ENCODE data around the gene AZGP1. TPM values are rescaled to one million over a fixed set of nuclear protein-coding genes. Genes with fewer than 3 reads are reported as not detected.

AZGP1 gene
- polyA plus RNA-seq, 1 donor (not counting 4 experiments of a cell fraction or from before 2014, with no cell fraction given), result 1.3 TPM

DNA sequence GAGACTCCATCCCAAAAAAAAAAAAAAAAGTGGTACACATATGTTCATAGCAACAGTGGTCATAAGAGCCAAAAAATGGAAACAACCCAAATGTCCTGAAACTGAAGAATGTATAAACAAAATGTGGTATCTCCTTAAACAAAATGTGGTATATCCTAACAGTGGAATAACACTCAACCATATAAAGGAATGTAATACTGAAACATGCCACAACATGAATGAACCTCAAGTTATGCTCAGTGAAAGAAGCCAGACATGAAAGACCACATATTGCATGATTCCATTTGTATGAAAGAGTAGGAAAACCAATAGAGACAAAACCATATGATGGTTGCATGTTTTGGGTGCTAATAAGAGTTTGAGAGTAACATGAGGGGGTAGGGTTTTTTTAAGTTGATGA lies 49.5 kb downstream of the AZGP1 start:
- H3K27me3 ChIP-seq (ENCODE audit: control insufficient read depth, extremely low read depth, insufficient read depth, low read length), result no peaks in the 10 kb centered on the region
- no peak overlapping the region for H3K4me3 ChIP-seq (ENCODE audit: control insufficient read depth in 2 of 3, extremely low read depth in 1 of 3, insufficient read depth in 2 of 3, low read depth in 1 of 3, low read length in 3 of 3)
- TF ChIP-seq, protein P1, sequence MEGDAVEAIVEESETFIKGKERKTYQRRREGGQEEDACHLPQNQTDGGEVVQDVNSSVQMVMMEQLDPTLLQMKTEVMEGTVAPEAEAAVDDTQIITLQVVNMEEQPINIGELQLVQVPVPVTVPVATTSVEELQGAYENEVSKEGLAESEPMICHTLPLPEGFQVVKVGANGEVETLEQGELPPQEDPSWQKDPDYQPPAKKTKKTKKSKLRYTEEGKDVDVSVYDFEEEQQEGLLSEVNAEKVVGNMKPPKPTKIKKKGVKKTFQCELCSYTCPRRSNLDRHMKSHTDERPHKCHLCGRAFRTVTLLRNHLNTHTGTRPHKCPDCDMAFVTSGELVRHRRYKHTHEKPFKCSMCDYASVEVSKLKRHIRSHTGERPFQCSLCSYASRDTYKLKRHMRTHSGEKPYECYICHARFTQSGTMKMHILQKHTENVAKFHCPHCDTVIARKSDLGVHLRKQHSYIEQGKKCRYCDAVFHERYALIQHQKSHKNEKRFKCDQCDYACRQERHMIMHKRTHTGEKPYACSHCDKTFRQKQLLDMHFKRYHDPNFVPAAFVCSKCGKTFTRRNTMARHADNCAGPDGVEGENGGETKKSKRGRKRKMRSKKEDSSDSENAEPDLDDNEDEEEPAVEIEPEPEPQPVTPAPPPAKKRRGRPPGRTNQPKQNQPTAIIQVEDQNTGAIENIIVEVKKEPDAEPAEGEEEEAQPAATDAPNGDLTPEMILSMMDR (optimal IDR thresholded peaks at IDR 0.05 in 1 of 3, IDR thresholded peaks at IDR 0.05 in 1 of 3, conservative IDR thresholded peaks at IDR 0.05 in 1 of 3; ENCODE audit: extremely low read depth in 1 of 3, insufficient read depth in 2 of 3, low read length in 3 of 3), result no peak
- no peak for TF ChIP-seq EZH2 (IDR thresholded peaks at IDR 0.05; ENCODE audit: low read length)
- no peaks in the 10 kb centered on the region for H3K9me1 ChIP-seq (ENCODE audit: control insufficient read depth, extremely low read depth, insufficient read depth, low read length)
- H3K4me1 ChIP-seq (ENCODE audit: control insufficient read depth, extremely low read depth, insufficient read depth, low read length), result peaks cover 10% of the 10 kb centered on the region
- H2AFZ ChIP-seq (ENCODE audit: control insufficient read depth, low read length), result no peak overlapping the region
- dilution Hi-C loops (cut with MboI; ENCODE audit: extremely low pct_ligation_motif_present, low sequenced_read_pairs), result no loop called here
- FAIRE-seq (peak; percentile 26), DNase-seq (ENCODE audit: low read depth, low spot score) (no peak)
- no peak overlapping the region for H3K9ac ChIP-seq (ENCODE audit: control insufficient read depth, extremely low read depth, insufficient read depth, low read length)
- no peaks in the 10 kb centered on the region for H3K79me2 ChIP-seq (ENCODE audit: control insufficient read depth, insufficient read depth, low read length)
- H3K36me3 ChIP-seq (ENCODE audit: control insufficient read depth in 2 of 2, extremely low read depth in 1 of 2, insufficient read depth in 2 of 2, low read length in 2 of 2), result peaks cover 0 to 1% of the 10 kb centered on the region in 2 experiments
- H3K4me2 ChIP-seq (ENCODE audit: control insufficient read depth, extremely low read depth, insufficient read depth, low read depth, low read length), result peak overlapping the region; percentile 17
- no peaks in the 10 kb centered on the region for H4K20me1 ChIP-seq (ENCODE audit: control insufficient read depth, extremely low read depth, insufficient read depth, low read length)
- H3K9me3 ChIP-seq (ENCODE audit: control insufficient read depth, low read depth, low read length), result no peaks in the 10 kb centered on the region
- no peak overlapping the region for H3K27ac ChIP-seq (ENCODE audit: control insufficient read depth, insufficient read depth, low read length)

DNA sequence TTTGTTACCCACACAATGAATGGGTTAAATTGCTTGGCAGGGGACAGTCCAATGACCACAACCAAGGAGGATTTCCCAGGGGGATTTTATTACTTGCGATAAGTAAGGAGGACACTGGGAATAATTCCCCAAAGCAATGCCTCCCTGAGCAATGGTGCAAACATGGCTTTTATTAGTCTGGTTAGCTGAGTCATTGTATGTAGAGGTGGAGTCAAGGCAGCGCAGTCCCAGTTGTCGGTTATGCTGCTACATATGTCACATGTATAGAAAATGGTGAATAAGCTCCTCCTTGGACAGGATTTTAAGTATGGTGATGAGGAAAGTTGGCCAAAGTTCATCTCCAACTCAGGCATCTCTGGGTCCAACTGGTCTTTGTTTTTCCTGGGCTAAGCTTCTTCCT lies 52.6 kb downstream of the AZGP1 start:
- no peak for TF ChIP-seq EZH2 (IDR thresholded peaks at IDR 0.05; ENCODE audit: low read length)
- TF ChIP-seq, protein P1 (optimal IDR thresholded peaks at IDR 0.05 in 1 of 3, IDR thresholded peaks at IDR 0.05 in 1 of 3, conservative IDR thresholded peaks at IDR 0.05 in 1 of 3; ENCODE audit: extremely low read depth in 1 of 3, insufficient read depth in 2 of 3, low read length in 3 of 3), result no peak
- Histone ChIP-seq H3K27ac (ENCODE audit: control insufficient read depth, insufficient read depth, low read length) (no peak overlapping the region), H3K9me1 (ENCODE audit: control insufficient read depth, extremely low read depth, insufficient read depth, low read length) (no peaks in the 10 kb centered on the region), H3K9me3 (ENCODE audit: control insufficient read depth, low read depth, low read length) (no peaks in the 10 kb centered on the region), H3K36me3 (ENCODE audit: control insufficient read depth in 2 of 2, extremely low read depth in 1 of 2, insufficient read depth in 2 of 2, low read length in 2 of 2) (peaks cover 0 to 2% of the 10 kb centered on the region in 2 experiments), H3K27me3 (ENCODE audit: control insufficient read depth, extremely low read depth, insufficient read depth, low read length) (no peaks in the 10 kb centered on the region), H3K9ac (ENCODE audit: control insufficient read depth, extremely low read depth, insufficient read depth, low read length) (no peak overlapping the region), H3K4me3 (ENCODE audit: control insufficient read depth in 2 of 3, extremely low read depth in 1 of 3, insufficient read depth in 2 of 3, low read depth in 1 of 3, low read length in 3 of 3) (no peak overlapping the region), H2AFZ (ENCODE audit: control insufficient read depth, low read length) (no peak overlapping the region), H4K20me1 (ENCODE audit: control insufficient read depth, extremely low read depth, insufficient read depth, low read length) (no peaks in the 10 kb centered on the region), H3K4me2 (ENCODE audit: control insufficient read depth, extremely low read depth, insufficient read depth, low read depth, low read length) (no peak overlapping the region), H3K4me1 (ENCODE audit: control insufficient read depth, extremely low read depth, insufficient read depth, low read length) (peaks cover 11% of the 10 kb centered on the region), H3K79me2 (ENCODE audit: control insufficient read depth, insufficient read depth, low read length) (peaks cover 13% of the 10 kb centered on the region)
- dilution Hi-C loops (cut with MboI; ENCODE audit: extremely low pct_ligation_motif_present, low sequenced_read_pairs), result no loop called here
- DNase-seq (ENCODE audit: low read depth, low spot score) (no peak), FAIRE-seq (no peak)
